Frontal cortex (tissue), 4 donors: ENCODE results near the gene MSH3. TPM values are rescaled to one million over a fixed set of nuclear protein-coding genes. Genes with fewer than 3 reads are reported as not detected.
"Not testable (repeated sequence)": the region's sequence is repeated elsewhere in the genome, so short reads cannot be mapped to it uniquely, and the experiment has no call there.

ENCODE experiments used
- DNase-seq, 2 donors: peaks; one replicate each; pipeline ENCODE4 v3.0.0; 2012; ENCODE audit warnings: low spot score in 2 of 2
- FAIRE-seq: peaks from 2 replicates; lab custom pipeline; 2012; peaks lifted over from hg19 to GRCh38; lab: Jason Lieb, UNC
- total RNA-seq: library from RNA; depleted of rRNA; stranded (reverse); fragments of >200 nt; gene quantifications from one replicate; pipeline ENCODE4 v1.2.3, GENCODE V29; 2014
- donor health status: control.
- donor health status: control.
- donor health status: control.

Gene MSH3
- total RNA-seq, 1 donor from 2014 or later = 32.6 TPM

GRCh38 chr5:80874162-80874561, 219.7 kb downstream of the MSH3 start:
- DNase-seq = no peak
- FAIRE-seq = no peak

GRCh38 chr5:80877592-80877991, 223.1 kb downstream of the MSH3 start:
- FAIRE-seq = no peak

GRCh38 chr5:80881726-80882125, 227.3 kb downstream of the MSH3 start:
- no peak for FAIRE-seq
- DNase-seq = no peak

More at GRCh38 chr5:80877592-80877991, 223.1 kb downstream of the MSH3 start:
- no peak for DNase-seq

GRCh38 chr5:80883390-80883789, 228.9 kb downstream of the MSH3 start:
- not testable (repeated sequence) for DNase-seq, FAIRE-seq

GRCh38 chr5:80884086-80884813, 229.8 kb downstream of the MSH3 start:
- no peak for DNase-seq
- FAIRE-seq = no peak

- FAIRE-seq (no peak), DNase-seq (no peak)
These were observed 230.5 kb downstream of the MSH3 start for GRCh38 chr5:80884929-80885328.

- no peak for DNase-seq
- no peak for FAIRE-seq
These were observed 231.0 kb downstream of the MSH3 start for GRCh38 chr5:80885396-80886000.

GRCh38 chr5:80894083-80894482, 239.6 kb downstream of the MSH3 start:
- DNase-seq (no peak), FAIRE-seq (no peak)

GRCh38 chr5:80895523-80895922, 241.1 kb downstream of the MSH3 start:
- FAIRE-seq (no peak), DNase-seq (no peak)

GRCh38 chr5:80902624-80903023, 248.2 kb downstream of the MSH3 start:
- not testable (repeated sequence) for FAIRE-seq, DNase-seq

- no peak for FAIRE-seq
- DNase-seq = no peak
These were observed 250.2 kb downstream of the MSH3 start for GRCh38 chr5:80904533-80905187.

- FAIRE-seq = no peak
- DNase-seq = no peak
These were observed 251.0 kb downstream of the MSH3 start for GRCh38 chr5:80905405-80905804.

- FAIRE-seq (no peak), DNase-seq (no peak)
These were observed 258.0 kb downstream of the MSH3 start for GRCh38 chr5:80912479-80912878.

GRCh38 chr5:80915716-80916115, 261.3 kb downstream of the MSH3 start:
- DNase-seq (no peak), FAIRE-seq (no peak)

GRCh38 chr5:80916676-80917075, 262.2 kb downstream of the MSH3 start:
- DNase-seq (no peak), FAIRE-seq (no peak)

- FAIRE-seq (no peak), DNase-seq (no peak)
These were observed 263.2 kb downstream of the MSH3 start for GRCh38 chr5:80917631-80918030.

- DNase-seq (no peak), FAIRE-seq (no peak)
These were observed 265.3 kb downstream of the MSH3 start for GRCh38 chr5:80919678-80920196.

- no peak for DNase-seq
- FAIRE-seq = no peak
These were observed 265.9 kb downstream of the MSH3 start for GRCh38 chr5:80920333-80920732.

- no peak for DNase-seq
- FAIRE-seq = no peak
These were observed 266.6 kb downstream of the MSH3 start for GRCh38 chr5:80921026-80921425.

- FAIRE-seq (no peak), DNase-seq (no peak)
These were observed 271.5 kb downstream of the MSH3 start for GRCh38 chr5:80925931-80926330.
